ENCODE data around the gene MVB12B.
"Not testable (repeated sequence)": the region's sequence is repeated elsewhere in the genome, so short reads cannot be mapped to it uniquely, and the experiment has no call there.

Gene MVB12B

GRCh38 chr9:126555421-126555820 lies 228.8 kb downstream of the MVB12B start:
- not testable (repeated sequence) for FAIRE-seq

All from islet of Langerhans (tissue), 1 donor.